HCT116 (cell line): ENCODE results near the gene TNRC6A. TPM values are rescaled to one million over a fixed set of nuclear protein-coding genes. Genes with fewer than 3 reads are reported as not detected.

Experiments used
- ATAC-seq: fragments of 200-7000 bp; cut with Tn5 transposase; 2 replicates; pipeline ENCODE4 v1.9.1; 2020; ENCODE audit warnings: mild to moderate bottlenecking, moderate library complexity
- BruUV-seq: library from RNA; stranded (reverse); fragments of 400-500 nt; replicated peaks from 2 replicates; lab custom pipeline; 2021; lab: Mats Ljungman, UMichigan
- CTCF ChIA-PET: fragments of 300-600 bp; sonication (Branson Sonifier 250); formaldehyde crosslinking; loops from one replicate; lab custom pipeline; 2021; ENCODE audit warnings: antibody characterized with exemption; lab: Charles Lee
- POLR2A ChIA-PET: fragments of 300-600, 350-600 bp; sonication (Branson Sonifier 250); formaldehyde crosslinking; loops from one replicate; lab custom pipeline; 2021; ENCODE audit warnings: antibody characterized with exemption; lab: Charles Lee
- RAD21 ChIA-PET, 2 experiments: fragments of 300-600 bp; sonication (Branson Sonifier 250); formaldehyde crosslinking; loops; one replicate each; lab custom pipeline; 2023; ENCODE audit warnings: low total read pairs in 2 of 2; ENCODE audit not compliant: uncharacterized antibody in 2 of 2, unreplicated experiment in 2 of 2, low non-redundant PET in 1 of 2; lab: Charles Lee
- DNase-seq: peaks from one replicate; pipeline ENCODE4 v3.0.0-alpha.2; 2010; ENCODE audit warnings: low read depth, low spot score
- H2AFZ ChIP-seq: fragments of 200-600 bp; shearing (Covaris generic), sonication (generic); 2 replicates; pipeline ENCODE4 v1.6.1; 2017; ENCODE audit warnings: low read depth, mixed run types, mixed read lengths, antibody characterized with exemption, low read length; ENCODE audit not compliant: poor library complexity, severe bottlenecking
- H3K27ac ChIP-seq: 2 replicates; pipeline ENCODE4 v1.5.1; 2012; ENCODE audit warnings: low read depth, low read length
- H3K27me3 ChIP-seq: fragments of 200-600 bp; sonication (generic); 2 replicates; pipeline ENCODE4 v1.6.1; 2016; ENCODE audit warnings: mixed run types, low read length, mixed read lengths; ENCODE audit not compliant: insufficient read depth
- H3K36me3 ChIP-seq, 2 experiments: fragments of 200-500 bp in 1 of 2; fragments of 200-600 bp in 1 of 2; sonication (Bioruptor generic) in 1 of 2; sonication (generic) in 1 of 2; 2 replicates each; pipeline versions ENCODE4 v1.5.1 to v1.6.1; 2014 to 2016; ENCODE audit warnings: low read length in 2 of 2, inconsistent platforms in 1 of 2, mixed read lengths in 1 of 2, mixed run types in 1 of 2; ENCODE audit not compliant: insufficient read depth in 2 of 2, control insufficient read depth in 1 of 2
- H3K4me1 ChIP-seq, 2 experiments: fragments of 200-600 bp in 1 of 2; sonication (generic) in 1 of 2; 2 replicates each; pipeline versions ENCODE4 v1.5.1 to v1.6.1; 2012 to 2017; ENCODE audit warnings: low read length in 2 of 2, inconsistent platforms in 1 of 2, mild to moderate bottlenecking in 1 of 2, mixed read lengths in 1 of 2, mixed run types in 1 of 2, moderate library complexity in 1 of 2; ENCODE audit not compliant: insufficient read depth in 2 of 2, control insufficient read depth in 1 of 2
- H3K4me2 ChIP-seq: fragments of 200-600 bp; sonication (generic); 2 replicates; pipeline ENCODE4 v1.6.1; 2017; ENCODE audit warnings: mixed run types, low read length, mixed read lengths
- H3K4me3 ChIP-seq, 2 experiments: fragments of 200-600 bp in 1 of 2; sonication (generic) in 1 of 2; replicated peaks in 1 of 2; 2 replicates each; pipeline ENCODE4 v1.5.1; 2011 to 2016; ENCODE audit warnings: low read length in 2 of 2, control low read depth in 1 of 2, low read depth in 1 of 2, mild to moderate bottlenecking in 1 of 2, mixed read lengths in 1 of 2, mixed run types in 1 of 2
- H3K79me2 ChIP-seq: fragments of 200-600 bp; sonication (generic); 2 replicates; pipeline ENCODE4 v1.6.1; 2017; ENCODE audit warnings: mild to moderate bottlenecking, mixed run types, low read length, moderate library complexity, mixed read lengths; ENCODE audit not compliant: insufficient read depth
- H3K9ac ChIP-seq: fragments of 200-600 bp; sonication (generic); 2 replicates; pipeline ENCODE4 v1.6.1; 2016; ENCODE audit warnings: low read length, mixed read lengths
- H3K9me2 ChIP-seq: fragments of 200-600 bp; sonication (generic), shearing (Covaris generic); 2 replicates; pipeline ENCODE4 v1.6.1; 2017; ENCODE audit warnings: mixed run types, mild to moderate bottlenecking, moderate library complexity; ENCODE audit not compliant: insufficient read depth
- H3K9me3 ChIP-seq, 2 experiments: fragments of 200-500 bp in 1 of 2; fragments of 200-600 bp in 1 of 2; sonication (Bioruptor generic) in 1 of 2; sonication (generic) in 1 of 2; 2 replicates each; pipeline ENCODE4 v1.6.1; 2014 to 2017; ENCODE audit warnings: low read length in 2 of 2, mixed read lengths in 2 of 2, inconsistent platforms in 1 of 2, low read depth in 1 of 2, mild to moderate bottlenecking in 1 of 2, mixed run types in 1 of 2, moderate library complexity in 1 of 2; ENCODE audit not compliant: control insufficient read depth in 1 of 2, insufficient read depth in 1 of 2
- H4K20me1 ChIP-seq: fragments of 200-600 bp; sonication (generic), shearing (Covaris generic); 2 replicates; pipeline ENCODE4 v1.6.1; 2017; ENCODE audit warnings: mixed run types, mild to moderate bottlenecking, moderate library complexity; ENCODE audit not compliant: insufficient read depth
- CBX3 ChIP-seq: IDR thresholded peaks from 2 replicates; pipeline ENCODE4 v1.6.1; 2012; ENCODE audit warnings: low read depth
- EGR1 ChIP-seq: IDR thresholded peaks from 2 replicates; pipeline ENCODE4 v1.6.1; 2012; ENCODE audit warnings: low read depth
- ELF1 ChIP-seq: IDR thresholded peaks from 2 replicates; pipeline ENCODE4 v1.6.1; 2012; ENCODE audit warnings: low read depth, borderline replicate concordance
- EZH2 ChIP-seq: fragments of 200-600 bp; sonication (generic); IDR thresholded peaks from 2 replicates; pipeline ENCODE4 v1.6.1; 2017; ENCODE audit warnings: antibody characterized with exemption, mixed run types
- EZH2phosphoT487 ChIP-seq: fragments of 200-600 bp; IDR thresholded peaks from 2 replicates; pipeline ENCODE4 v1.6.1; 2018; ENCODE audit warnings: antibody characterized with exemption, borderline replicate concordance
- JUND ChIP-seq: IDR thresholded peaks from 2 replicates; pipeline ENCODE4 v1.6.1; 2012
- POLR2A ChIP-seq: IDR thresholded peaks from 2 replicates; pipeline ENCODE4 v1.7.0; 2011; ENCODE audit warnings: borderline replicate concordance; ENCODE audit not compliant: insufficient read depth, insufficient read length; ENCODE audit errors: extremely low read depth
- POLR2AphosphoS5 ChIP-seq: IDR thresholded peaks from 2 replicates; pipeline ENCODE4 v1.6.1; 2011; ENCODE audit warnings: mild to moderate bottlenecking, low read depth, low read length, moderate library complexity
- REST ChIP-seq: IDR thresholded peaks from 2 replicates; pipeline ENCODE4 v1.6.1; 2012; ENCODE audit warnings: low read depth
- SIN3A ChIP-seq: IDR thresholded peaks from 2 replicates; pipeline ENCODE4 v1.6.1; 2012; ENCODE audit warnings: low read depth
- SRF ChIP-seq: IDR thresholded peaks from 2 replicates; pipeline ENCODE4 v1.6.1; 2012; ENCODE audit warnings: low read depth
- TCF7L2 ChIP-seq: IDR thresholded peaks from 2 replicates; pipeline ENCODE4 v1.7.0; 2011; ENCODE audit warnings: borderline replicate concordance, inconsistent platforms; ENCODE audit not compliant: insufficient read depth, insufficient read length; ENCODE audit errors: extremely low read depth
- YY1 ChIP-seq: IDR thresholded peaks from 2 replicates; pipeline ENCODE4 v1.6.1; 2011; ENCODE audit warnings: low read length, low read depth, moderate library complexity, mild to moderate bottlenecking; ENCODE audit not compliant: insufficient replicate concordance; ENCODE audit errors: extremely low read depth
- ZFX ChIP-seq: fragments of 450-650 bp; IDR thresholded peaks from 2 replicates; pipeline ENCODE4 v1.6.1; 2017
- ZNF274 ChIP-seq: fragments of 200-500 bp; sonication (Bioruptor generic); IDR thresholded peaks from 2 replicates; pipeline ENCODE4 v1.6.1; 2014; ENCODE audit warnings: mild to moderate bottlenecking, low read depth, low read length, inconsistent platforms
- intact Hi-C: fragments of 100-400 bp; cut with micrococcal nuclease; formaldehyde crosslinking; loops from 2 replicates; pipeline ENCODE4 v1.10.0; 2022
- total RNA-seq: library from RNA; stranded (reverse); gene quantifications from one replicate; pipeline ENCODE4 v1.2.1, GENCODE V29; 2021; ENCODE audit not compliant: unreplicated experiment
- TF ChIP-seq, protein P1 (sequence below), 3 experiments: fragments of 200-600 bp in 1 of 3; sonication (generic) in 1 of 3; IDR thresholded peaks in 2 of 3; conservative IDR thresholded peaks in 1 of 3; 2 replicates each; pipeline ENCODE4 v1.5.1; 2012 to 2017; ENCODE audit warnings: low read depth in 2 of 3, low read length in 2 of 3, antibody characterized with exemption in 1 of 3, borderline replicate concordance in 1 of 3, control low read depth in 1 of 3, mild to moderate bottlenecking in 1 of 3, mixed read lengths in 1 of 3, mixed run types in 1 of 3, moderate library complexity in 1 of 3; ENCODE audit not compliant: insufficient read depth in 1 of 3
- TF ChIP-seq, protein P2 (sequence below): IDR thresholded peaks from 2 replicates; pipeline ENCODE4 v1.6.1; 2012

Gene TNRC6A
- total RNA-seq, 1 experiment from 2014 or later = 37.0 TPM

DNA sequence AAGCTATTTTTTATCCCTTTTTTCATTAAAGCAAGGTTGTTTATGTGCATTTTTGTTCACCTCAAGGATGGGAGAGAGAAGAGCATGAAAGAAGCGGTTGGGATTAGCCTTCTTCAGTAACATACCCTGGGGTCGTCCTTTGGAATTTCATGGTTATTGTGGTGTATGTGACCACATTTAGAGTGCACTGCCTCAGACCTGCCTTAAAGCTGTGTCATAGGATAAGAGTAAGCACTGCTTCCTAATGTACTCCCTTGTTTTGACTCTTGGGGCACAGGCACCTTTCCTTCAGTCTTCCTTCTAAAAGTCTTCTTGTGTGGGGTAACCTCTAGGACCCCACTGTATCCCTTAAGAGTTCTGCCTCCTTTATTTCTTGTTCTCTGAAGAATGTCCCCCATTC, 28.9 kb downstream of the TNRC6A start:
- BruUV-seq = no TSS peak
- H3K9ac ChIP-seq = no peak overlapping the region
- DNase-seq (no peak), ATAC-seq (no peak)
- H3K9me2 ChIP-seq = no peaks in the 10 kb centered on the region
- H3K79me2 ChIP-seq = peaks cover 94% of the 10 kb centered on the region
- no peak overlapping the region for H3K4me3 ChIP-seq
- intact Hi-C loops = no loop called here
- ChIA-PET CTCF (no interaction called here), POLR2A (no interaction called here), RAD21 (no interaction called here)
- no peaks in the 10 kb centered on the region for H3K4me1 ChIP-seq
- no peak overlapping the region for H3K27ac ChIP-seq
- no peak overlapping the region for H2AFZ ChIP-seq
- H3K27me3 ChIP-seq = no peaks in the 10 kb centered on the region
- peaks cover 0 to 8% of the 10 kb centered on the region in 2 experiments; a peak in 1 of 4 replicates for H3K36me3 ChIP-seq
- no peaks in the 10 kb centered on the region for H3K9me3 ChIP-seq
- H3K4me2 ChIP-seq = no peak overlapping the region
- TF ChIP-seq YY1 (no peak), ZNF274 (no peak), SIN3A (no peak), POLR2A (no peak), ELF1 (no peak), ZFX (no peak), TCF7L2 (no peak), CBX3 (no peak), REST (no peak), EGR1 (no peak), POLR2AphosphoS5 (no peak), SRF (no peak), EZH2 (no peak), JUND (no peak), EZH2phosphoT487 (no peak)
- TF ChIP-seq, protein P1, sequence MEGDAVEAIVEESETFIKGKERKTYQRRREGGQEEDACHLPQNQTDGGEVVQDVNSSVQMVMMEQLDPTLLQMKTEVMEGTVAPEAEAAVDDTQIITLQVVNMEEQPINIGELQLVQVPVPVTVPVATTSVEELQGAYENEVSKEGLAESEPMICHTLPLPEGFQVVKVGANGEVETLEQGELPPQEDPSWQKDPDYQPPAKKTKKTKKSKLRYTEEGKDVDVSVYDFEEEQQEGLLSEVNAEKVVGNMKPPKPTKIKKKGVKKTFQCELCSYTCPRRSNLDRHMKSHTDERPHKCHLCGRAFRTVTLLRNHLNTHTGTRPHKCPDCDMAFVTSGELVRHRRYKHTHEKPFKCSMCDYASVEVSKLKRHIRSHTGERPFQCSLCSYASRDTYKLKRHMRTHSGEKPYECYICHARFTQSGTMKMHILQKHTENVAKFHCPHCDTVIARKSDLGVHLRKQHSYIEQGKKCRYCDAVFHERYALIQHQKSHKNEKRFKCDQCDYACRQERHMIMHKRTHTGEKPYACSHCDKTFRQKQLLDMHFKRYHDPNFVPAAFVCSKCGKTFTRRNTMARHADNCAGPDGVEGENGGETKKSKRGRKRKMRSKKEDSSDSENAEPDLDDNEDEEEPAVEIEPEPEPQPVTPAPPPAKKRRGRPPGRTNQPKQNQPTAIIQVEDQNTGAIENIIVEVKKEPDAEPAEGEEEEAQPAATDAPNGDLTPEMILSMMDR (IDR thresholded peaks at IDR 0.05 in 2 of 3, conservative IDR thresholded peaks at IDR 0.05 in 1 of 3; ENCODE audit: borderline replicate concordance in 1 of 3, insufficient read depth in 1 of 3, low read depth in 2 of 3, low read length in 2 of 3) = no peak
- TF ChIP-seq, protein P2, sequence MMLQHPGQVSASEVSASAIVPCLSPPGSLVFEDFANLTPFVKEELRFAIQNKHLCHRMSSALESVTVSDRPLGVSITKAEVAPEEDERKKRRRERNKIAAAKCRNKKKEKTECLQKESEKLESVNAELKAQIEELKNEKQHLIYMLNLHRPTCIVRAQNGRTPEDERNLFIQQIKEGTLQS = no peak
- peaks cover 31% of the 10 kb centered on the region for H4K20me1 ChIP-seq
